HG02610 (cell line): Measurements from ENCODE around the gene AMD1.
A peak's percentile ranks its signal among the peaks of the same experiment; 100 is the strongest.

Experiments
- ATAC-seq: cut with Tn5 transposase; IDR thresholded peaks from one replicate; pipeline ENCODE4 v1.9.1; 2021; ENCODE audit warnings: mild to moderate bottlenecking, moderate library complexity; ENCODE audit not compliant: unreplicated experiment

AMD1 gene

GRCh38 chr6:110934381-110934898 lies 59.9 kb downstream of the AMD1 start:
- ATAC-seq, result no peak

GRCh38 chr6:110935171-110935570 lies 60.6 kb downstream of the AMD1 start:
- ATAC-seq, result no peak

GRCh38 chr6:110938171-110938570 lies 63.6 kb downstream of the AMD1 start:
- ATAC-seq, result no peak

- ATAC-seq, result no peak
These were observed 65.0 kb downstream of the AMD1 start for GRCh38 chr6:110939429-110940200.

GRCh38 chr6:110944681-110945151 lies 70.1 kb downstream of the AMD1 start:
- ATAC-seq, result peak; percentile 100
